Measurements from ENCODE around the gene PGAP6.
"Not testable (repeated sequence)": the region's sequence is repeated elsewhere in the genome, so short reads cannot be mapped to it uniquely, and the experiment has no call there.

PGAP6 gene

DNA sequence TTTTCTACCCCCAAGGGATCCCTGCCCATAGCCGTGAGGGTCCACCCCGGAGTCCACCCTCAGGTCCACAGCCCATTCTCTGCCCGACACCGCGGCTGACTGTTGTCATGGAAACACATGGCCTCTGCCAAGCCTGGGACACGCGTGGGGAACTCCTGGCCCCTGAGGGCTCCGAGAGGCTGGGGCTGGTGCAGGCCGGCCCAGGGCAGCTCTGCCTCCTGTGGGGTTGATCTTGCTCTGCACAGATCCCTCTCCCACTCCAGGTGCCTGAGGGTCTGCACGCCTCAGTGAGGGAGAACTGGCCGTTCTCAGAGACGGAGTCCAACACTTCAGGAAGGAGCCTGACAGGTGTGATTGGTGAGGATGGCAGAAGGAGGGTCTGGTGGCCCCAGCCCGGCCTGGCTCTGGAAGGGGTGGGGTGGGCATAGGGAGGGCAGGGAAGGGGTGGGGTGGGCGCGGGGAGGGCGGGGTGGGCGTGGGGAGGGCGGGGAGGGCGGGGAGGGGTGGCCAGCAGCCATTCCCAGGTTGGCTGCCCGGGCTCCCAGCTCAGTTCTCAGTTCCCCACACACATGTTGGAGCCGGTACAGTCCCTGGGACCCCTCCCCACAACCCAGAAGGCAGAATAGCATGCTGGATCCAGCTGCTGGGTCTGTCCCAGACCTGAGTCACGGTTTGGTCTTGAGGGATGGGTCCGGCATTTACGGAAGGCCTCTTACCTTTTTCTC is 17.9 kb downstream of the PGAP6 start:
- no peak for DNase-seq

DNA sequence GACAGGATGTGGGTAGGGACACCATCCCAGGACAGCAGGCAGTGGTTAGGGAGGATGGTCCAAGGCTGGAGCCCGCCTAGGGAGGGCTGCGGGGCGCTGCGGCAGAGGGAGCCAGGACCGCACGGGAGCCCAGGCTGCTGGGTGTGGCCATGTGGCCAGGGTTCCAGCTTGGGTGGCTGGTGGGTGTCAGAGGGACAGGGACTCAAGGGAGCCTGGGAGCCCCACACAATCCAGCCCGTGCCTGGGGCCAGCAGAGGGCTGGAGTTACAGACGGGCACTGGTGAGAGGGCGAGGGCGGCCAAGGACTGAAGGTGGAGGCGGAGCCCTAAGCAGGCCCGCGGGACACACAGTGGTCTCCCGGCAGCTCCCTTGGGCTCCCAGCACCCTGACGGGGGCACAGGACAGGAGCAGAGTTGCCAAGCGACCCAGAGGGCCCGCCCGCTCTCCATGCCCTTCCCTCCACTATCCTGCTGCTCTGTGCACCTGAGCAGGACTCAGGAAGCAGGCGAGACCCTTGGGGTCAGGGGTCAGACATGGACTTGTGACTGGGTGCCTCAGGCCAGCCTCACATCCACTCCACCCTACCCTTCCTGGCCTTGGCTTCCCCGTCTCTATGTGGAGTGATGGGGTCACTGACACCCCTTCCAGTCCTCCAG is 18.5 kb downstream of the PGAP6 start:
- DNase-seq = no peak

DNA sequence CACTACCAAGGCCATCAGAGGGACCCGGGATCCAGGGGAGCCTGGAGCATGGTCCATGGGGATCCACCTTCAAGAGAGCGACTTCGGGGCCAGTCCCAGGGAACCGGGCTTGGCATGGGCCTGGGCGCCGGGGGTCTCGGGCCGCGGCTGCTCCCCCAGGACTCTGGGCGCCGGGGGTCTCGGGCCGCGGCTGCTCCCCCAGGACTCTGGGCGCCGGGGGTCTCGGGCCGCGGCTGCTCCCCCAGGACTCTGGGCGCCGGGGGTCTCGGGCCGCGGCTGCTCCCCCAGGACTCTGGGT is 19.1 kb downstream of the PGAP6 start:
- not testable (repeated sequence) for DNase-seq

DNA sequence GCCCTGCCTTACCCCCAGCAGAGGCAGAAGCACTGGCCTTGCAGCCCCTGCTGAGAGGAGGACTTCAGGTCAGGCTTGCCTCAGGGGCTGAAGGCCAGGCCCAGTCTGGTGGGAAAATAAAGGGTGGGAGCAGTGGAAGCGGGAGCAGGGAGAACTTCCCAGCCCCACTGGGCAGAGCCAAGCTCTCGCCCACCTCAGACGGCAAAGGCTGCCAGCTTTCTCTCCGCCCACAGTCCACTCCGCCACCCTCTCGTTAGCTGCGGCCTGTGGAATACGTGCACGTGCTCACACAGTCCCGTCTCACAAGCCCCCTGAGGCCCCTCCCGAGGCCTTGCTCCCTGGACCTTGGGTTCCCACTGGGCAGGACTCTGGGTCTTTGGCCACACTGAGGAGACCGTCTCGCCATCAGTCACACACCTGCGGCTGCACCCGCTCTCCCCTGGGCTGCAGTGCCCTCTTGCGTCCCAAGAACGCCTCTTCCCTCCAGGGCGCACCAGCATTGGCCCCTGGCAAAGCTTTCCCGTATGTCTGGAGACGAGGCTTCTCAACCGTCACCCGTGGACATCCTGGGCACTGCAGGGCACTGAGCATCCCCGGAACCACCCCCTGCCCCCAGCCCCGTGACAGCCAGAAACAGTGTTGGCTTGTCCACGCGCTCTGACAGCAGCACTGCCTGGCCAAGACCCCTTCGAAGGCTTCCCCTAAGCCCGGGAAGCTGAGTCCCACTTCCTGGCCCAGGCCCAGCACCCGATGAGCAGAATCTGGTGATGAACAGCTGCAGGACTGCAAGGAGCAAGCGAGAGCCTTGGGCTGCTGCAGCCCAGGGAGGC is 19.7 kb downstream of the PGAP6 start:
- DNase-seq = peak; percentile 53

DNA sequence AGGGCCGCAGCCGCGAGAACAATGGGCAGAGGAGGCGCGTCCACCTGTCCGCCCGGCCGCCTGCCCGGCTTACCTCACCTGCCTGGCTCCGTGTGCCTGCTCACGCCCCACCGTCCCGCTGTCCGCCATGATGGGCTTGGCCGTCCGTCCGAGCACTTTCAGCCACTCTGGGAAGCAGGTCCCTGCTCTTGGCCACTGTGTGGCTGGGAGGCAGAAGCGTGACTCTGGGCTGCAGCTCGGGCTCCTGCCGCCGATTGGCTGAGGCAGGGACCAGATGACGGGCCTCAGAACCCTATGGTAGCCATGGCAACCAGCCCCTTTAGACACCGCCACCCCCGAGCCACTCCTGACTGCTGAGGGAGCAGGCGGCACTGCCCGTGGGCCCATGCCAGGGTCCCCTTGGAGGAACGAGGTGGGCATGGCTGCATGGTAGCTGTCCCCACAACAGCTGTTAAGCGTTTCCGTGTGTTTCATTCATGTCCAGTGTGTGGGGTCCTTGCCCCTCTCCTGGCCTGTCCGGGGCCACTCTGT is 20.4 kb downstream of the PGAP6 start:
- DNase-seq = no peak

DNA sequence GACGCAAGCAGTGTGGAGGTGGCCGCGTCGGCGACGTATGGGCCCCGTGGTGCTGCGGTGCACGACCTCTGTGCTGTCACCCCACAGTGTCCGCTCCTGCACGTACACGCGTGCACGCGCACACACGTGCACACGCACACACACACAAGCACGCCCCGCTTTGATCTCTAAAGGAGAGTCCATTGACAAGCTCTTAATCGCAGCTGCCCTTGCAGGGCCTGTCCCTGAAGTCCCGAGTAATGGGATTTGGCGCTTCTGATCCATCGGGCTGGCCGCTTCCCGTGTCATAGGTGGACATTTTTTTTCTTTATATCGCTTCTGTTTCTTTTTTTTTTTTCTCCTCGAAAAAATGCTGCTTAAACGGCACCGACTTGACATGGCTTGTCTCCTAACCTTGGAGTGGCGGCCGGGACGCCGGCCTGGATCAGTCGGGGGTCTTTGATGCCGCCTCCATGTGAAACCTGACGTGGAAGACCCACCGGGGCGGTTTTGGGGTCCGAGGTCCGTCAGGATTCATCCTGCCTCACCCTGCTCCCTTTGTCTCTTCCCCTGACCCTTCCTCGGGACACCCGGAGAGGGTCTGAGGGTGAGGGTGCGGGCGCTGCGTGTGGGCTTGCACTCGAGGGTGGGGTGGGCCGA is 21.0 kb downstream of the PGAP6 start:
- no peak for DNase-seq

DNA sequence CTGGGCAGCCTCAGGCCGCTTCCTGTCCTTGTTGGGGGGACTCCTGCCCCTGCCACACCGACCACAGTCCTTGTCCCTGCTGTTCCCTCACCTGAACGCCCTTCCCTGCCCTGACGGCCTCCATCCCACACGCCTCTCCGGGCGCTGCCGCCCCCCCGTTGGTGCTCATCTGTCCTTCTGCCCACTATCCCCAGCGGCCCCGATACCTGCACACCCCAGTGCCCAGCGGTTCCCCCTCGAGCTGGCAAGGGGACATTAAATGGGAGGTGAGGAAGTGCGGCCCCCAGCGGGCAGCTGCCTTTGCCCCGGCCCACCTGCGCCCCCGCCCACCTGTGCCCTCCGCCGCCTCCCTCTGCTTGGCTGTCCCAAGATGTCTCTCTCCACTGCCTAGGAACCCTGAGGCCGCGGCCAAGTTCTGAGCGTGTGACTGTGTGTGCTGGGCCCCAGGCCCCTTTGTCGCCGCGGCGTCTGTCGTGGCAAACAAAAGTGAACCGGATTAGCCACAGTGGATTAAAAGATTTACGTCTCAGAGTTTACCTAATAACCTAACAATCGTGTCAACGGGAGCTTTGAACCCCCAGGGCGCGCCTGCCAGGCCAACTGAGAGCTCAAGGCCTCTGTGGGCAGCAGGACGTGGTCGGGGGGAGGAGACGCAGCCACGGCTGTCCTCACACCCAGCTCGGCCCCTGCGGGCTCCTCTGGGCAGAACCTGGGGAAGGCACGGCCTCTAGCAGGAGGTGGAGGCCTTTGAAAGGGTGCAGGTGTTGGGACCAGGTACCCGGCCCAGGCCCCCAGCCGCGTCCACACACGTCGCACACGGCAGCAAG is 21.7 kb downstream of the PGAP6 start:
- no peak for DNase-seq

DNA sequence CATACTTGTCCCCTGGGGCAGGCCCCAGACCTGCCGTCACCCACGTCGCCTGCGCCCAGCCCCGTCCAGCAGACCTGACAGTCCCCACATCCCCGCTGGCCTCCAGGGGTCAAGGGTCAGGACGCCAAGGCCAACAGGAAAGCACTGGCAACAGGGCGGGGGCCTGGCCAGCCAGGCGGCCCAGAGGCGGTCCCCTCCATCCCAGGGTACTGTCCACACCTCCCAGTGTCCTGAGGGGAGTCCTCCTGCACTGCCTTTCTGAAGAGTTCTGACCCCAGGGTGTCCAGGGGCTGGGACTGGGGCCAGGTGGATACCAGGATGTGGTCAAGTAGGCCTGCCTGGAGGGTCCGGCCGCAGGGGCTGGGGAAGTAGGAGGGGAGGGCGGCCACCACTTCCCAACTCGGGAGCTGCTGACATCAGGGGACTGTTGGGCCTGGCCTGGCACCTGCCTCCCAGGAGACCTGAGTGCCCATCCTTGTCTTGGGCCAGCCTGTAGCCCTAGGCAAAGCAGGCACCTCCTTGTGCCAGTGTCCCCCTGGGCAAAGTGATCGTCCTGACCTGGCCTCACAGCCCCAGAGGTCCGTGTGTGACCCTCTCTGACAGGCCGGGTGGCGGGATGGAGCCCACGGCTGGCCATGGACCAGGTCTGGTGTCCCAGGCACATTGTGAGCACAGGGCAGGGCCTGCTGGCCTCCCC is 22.6 kb downstream of the PGAP6 start:
- DNase-seq = no peak

DNA sequence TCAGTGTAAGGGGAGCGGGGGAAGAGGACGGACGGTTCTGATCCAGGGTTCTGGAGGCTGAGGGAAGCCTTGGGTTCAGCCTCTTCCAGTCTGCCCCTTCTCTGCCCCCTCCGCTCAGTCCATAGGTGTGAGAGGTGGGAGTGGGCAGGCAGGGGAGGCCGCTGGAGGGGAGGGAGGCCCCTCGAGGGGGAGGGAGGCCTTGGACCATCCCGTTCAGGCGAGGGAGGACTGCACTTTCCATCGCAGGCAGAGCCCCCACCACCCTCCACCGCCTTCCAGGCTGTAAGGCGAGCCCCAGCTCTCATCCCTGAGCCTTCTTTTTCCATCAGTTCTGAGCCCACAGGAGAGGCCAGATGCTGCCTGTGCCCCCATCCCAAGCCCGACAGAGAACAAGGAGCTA is 25.0 kb downstream of the PGAP6 start:
- no peak for DNase-seq

DNA sequence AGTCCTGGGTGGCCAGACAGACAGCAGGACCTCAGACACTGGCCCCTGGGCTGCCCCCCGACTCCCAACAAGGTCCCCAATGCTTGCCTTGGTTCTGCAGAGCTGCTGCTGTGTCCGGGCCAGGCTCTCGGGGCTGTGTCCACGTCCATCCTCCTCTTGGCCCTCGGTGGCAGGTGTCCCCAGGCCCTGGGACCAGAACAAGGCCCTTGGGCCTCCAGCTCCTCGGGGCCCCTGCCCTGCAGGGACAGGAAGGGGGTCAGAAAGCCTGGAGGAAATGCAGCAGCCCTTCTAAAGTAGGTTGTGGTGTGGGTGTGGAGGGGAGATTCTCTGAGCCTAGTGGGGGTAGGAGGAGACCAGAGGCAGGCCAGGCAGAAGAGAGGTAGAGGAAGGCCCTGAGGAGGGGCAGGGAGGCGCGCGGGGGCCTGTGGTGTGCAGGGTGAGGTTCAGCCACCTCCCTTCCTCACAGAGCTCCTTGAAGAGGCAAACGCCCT is 26.8 kb downstream of the PGAP6 start:
- no peak for DNase-seq

DNA sequence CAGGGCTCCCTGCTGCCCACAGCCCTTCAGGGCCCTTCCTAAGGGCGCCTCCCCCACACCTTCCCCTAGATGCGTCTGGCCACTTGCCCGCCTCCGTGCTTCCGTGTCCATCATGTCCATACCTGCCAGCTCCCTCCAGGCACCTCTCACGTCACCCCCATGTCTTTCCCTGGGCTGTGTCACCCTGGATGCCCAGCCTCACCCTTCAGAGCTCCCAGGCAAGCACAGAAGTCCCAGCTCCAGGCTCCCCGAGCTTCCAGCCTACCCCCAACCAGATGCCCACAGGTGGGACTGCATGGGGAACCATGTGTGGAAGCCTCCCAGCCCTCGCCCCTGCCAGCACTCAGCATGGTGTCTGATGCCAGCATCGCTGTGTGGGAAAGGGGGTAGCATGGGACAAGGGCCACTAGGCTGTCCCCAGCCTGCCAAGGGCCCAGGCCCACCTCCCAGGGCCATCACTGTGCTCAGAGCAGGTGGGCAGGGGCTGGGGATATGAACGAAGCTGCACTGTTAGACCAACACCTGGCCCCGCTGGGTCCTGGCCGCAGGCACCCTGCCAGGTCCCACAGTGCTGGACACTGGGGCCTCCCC is 27.4 kb downstream of the PGAP6 start:
- no peak for DNase-seq

DNA sequence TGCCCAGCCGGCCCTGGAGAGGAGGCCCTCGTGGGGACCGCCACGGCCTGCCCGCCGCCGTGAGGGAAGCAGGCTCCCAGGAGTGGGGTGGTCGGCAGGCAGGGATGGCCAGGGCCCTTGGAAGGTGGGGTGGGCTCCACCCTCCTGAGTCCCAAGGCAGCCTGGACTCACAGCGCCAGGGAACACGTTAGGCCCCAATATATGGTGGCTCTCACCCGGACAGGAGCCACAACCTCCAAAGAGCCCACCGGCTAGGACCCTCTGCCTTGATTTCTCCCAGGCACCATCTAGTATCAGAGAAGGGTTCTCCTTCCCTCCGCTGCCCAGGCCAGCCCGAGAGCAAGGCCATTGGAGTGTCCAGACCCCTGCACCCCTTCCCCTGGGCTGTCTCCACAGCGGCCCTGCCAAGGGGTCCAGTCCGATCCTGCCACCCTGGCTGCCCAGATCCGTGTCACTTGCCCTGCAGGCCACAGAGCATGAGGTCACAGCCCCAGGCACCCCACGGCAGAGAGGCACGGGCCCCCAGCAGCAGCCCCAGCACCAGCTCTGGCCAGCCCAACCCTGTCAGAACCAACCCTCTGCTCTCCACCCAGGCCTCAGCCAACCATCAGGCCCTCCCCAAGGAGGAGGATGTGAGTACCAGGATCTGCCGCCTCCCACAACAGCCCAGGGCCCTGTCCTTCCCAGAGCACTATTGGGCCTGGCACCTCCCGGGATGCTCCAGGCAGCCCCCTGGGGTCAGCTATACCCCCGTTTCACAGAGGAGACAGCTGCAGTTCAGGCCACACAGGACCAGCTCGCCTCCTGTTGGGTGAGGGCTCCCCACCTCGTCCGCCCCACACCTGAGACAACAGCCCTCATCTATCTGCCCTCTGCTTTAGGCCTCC is 28.1 kb downstream of the PGAP6 start:
- DNase-seq = no peak

DNA sequence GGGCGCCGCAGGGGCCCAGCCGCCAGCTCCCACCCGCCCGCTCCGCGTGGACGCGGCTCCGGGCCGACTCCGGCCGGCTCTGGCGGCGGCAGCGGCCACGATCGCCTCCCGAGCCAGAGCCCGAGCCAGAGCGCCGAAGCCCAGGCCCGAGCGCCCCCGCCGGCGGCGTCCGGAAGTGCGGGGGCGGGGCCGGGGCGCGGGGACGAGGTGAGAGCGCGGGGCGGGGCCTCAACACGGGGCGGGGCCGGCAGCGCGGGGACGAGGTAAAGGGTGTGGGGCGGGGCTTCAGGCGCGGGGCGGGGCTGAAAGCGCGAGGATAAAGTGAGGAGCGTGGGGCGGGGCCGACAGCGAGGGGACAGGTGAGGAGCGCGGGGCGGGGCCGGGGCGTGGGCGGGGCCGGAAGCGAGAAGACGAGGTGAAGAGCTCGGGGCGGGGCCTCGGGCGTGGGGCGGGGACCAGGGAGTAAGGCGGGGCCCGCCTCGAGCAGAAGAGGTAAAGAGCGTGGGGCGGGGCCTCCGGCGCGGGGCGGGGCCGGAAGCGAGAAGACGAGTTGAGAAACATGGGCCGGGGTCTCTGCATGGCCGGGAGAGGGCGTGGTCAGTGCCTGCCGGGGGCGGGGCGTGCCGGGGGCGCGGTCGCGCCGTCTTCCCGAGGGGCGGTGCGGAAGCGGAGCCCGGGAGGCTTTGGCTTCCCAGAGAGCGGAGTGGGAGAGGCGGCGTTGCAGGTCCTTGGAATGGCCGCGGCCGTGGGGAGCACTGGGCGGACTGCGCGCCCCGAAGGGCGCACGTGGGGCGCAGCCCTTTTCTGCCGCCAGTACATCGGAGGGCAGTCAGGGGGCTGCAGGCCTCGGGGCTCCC is 29.0 kb downstream of the PGAP6 start, which contains the start of gene AXIN1:
Gene AXIN1 (minus strand): TSS at position 177 of the 857 bp plus-strand sequence. CDS start 5,698 bp downstream, outside the sequence.
- peak; percentile 99 for DNase-seq

DNA sequence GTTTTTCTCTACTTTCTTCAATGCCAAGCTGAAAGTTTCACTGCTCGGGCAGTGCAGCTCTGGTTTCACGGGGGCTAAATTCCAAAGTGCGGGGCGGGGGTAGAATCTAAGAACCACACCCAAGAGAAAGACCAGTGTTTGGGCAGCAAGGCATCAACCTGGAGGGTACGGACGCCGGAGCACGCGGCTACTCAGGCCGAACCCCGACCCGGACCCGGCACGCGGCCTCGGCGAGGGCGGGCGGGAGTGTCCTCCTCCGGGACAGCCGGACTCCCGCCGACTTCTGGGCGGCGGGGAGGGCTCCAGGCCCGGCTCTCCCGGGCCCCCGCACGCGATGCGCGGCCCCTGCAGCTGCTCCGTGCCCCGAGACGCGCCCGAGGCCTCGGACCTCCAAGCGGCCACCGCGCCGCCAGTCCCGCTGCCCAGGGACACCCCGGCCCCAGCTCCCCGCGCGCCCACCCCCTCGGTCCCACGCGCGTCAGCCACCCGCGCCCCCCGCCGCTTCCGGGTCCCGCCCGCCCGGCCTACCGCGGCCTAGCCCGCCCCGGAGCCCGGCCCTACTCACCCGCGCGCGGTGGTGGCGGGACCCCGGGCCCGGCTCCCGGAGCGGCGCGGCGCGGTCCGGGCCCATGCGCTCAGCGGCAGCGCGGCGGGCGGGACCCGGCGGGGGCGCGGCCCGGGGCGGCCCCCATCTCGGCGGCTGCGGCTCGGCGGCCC is 29.8 kb downstream of the PGAP6 start:
- DNase-seq = no peak

DNA sequence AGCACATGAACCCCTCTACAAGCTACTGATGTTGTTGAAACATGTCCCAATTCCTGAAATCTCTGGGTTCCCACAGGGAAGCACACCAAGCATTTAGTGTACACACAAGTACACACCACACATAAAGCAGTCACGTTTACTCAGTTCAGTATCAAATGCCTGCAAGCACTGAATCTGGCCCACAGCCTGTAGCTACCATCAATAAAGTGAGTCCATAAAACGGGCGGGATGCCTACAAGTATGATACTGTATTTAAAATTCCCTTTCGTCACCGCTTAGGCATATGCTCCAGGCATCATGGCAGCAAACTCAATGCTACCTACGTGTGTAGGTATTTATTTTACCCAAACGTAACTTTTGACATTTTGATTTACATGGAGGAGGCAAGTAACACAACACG is 31.6 kb downstream of the PGAP6 start:
- DNase-seq = no peak

DNA sequence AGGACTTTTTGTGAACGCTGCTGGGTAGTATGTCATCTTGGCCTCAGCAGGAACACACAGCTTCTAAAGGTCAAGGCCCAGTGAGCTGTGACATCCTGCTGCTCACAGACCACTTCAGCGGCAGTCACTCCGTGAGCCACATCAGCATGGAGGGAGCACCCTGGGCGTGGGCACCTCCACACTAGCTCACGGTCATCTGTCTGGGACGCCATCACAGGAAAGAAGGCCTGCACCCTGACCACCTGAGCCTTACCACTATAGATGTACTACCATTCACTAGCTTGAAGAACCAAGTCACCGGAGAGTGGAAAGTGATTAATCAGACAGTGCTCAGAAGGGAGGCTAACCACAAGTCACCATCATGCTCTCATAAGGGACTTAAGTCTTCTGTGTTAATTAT is 32.6 kb downstream of the PGAP6 start:
- peak; percentile 47 for DNase-seq

DNA sequence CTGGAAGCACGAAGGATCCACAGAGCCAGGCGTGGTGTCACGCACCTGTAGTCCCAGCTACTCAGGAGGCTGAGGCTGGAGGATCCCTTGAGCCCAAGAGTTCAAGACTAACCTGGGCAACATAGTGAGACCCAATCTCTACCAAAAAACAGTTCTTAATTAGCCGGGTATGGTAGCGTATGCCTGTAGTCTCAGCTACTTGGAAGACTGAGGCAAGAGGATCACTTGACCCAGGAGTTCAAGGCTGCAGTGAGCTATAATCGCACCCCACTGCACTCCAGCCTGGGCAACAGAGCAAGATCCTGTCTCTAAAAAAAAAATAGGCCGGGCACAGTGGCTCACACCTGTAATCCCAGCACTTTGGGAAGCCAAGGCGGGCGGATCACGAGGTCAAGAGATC is 33.3 kb downstream of the PGAP6 start:
- DNase-seq = not testable (repeated sequence)

DNA sequence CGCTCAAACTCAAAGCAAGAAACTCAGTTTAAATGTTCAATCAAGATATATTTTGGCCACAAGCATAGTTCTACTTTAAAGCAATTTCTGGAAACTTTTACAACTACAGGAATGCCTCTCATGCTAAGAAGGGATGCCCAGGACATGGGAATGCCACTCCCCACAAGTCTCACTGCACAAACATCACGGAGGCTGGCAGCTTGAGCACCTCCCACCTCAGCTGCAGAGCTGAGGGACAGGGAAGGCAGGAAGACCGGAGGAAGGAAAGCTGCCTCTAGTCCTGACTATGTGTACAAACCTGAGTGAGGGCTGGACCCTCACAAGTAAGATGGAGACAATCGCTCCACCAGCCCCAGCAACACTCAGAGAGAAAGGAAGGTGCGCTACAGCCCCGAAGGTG is 34.6 kb downstream of the PGAP6 start:
- DNase-seq = no peak

Data from NK-92 treated with Interleukin-12 subunit alpha and Interleukin-12 subunit beta, amount 100 ng/mL, for 24 hours (cell line).